WTC11 (cell line): ENCODE data around the gene SLC7A8.

Experiments used
- AFF4 ChIP-seq: sonication (generic); formaldehyde crosslinking; IDR thresholded peaks from 2 replicates; pipeline ENCODE4 v1.8.1; 2023; ENCODE audit warnings: mild to moderate bottlenecking, missing genetic modification reagents, borderline replicate concordance
- ATF6 ChIP-seq: sonication (generic); formaldehyde crosslinking; IDR thresholded peaks from 2 replicates; pipeline ENCODE4 v1.8.1; 2023; ENCODE audit warnings: mild to moderate bottlenecking, missing genetic modification reagents
- CREB1 ChIP-seq: sonication (generic); formaldehyde crosslinking; IDR thresholded peaks from 2 replicates; pipeline ENCODE4 v1.8.0; 2023; ENCODE audit warnings: mild to moderate bottlenecking, missing genetic modification reagents
- CTCF ChIP-seq: fragments of 200-600 bp; IDR thresholded peaks from 2 replicates; pipeline ENCODE4 v1.8.0; 2022; ENCODE audit warnings: antibody characterized with exemption
- ELF4 ChIP-seq: sonication (generic); formaldehyde crosslinking; IDR thresholded peaks from 2 replicates; pipeline ENCODE4 v1.8.1; 2022; ENCODE audit warnings: low read depth, mild to moderate bottlenecking, moderate library complexity, missing genetic modification reagents
- IRF2 ChIP-seq: sonication (generic); formaldehyde crosslinking; IDR thresholded peaks from 2 replicates; pipeline ENCODE4 v1.8.0; 2022; ENCODE audit warnings: low read depth, missing genetic modification reagents, borderline replicate concordance
- JUN ChIP-seq: sonication (generic); formaldehyde crosslinking; IDR thresholded peaks from 2 replicates; pipeline ENCODE4 v1.8.0; 2023; ENCODE audit warnings: mild to moderate bottlenecking, missing genetic modification reagents
- ZNF671 ChIP-seq: fragments of 250-450 bp; sonication (Bioruptor Pico); IDR thresholded peaks from 2 replicates; pipeline ENCODE4 v1.8.0; 2021; ENCODE audit warnings: mild to moderate bottlenecking

GRCh38 chr14:23076785-23077408, 106.6 kb downstream of the SLC7A8 start:
- TF ChIP-seq AFF4 (no peak), CTCF (peak; percentile 45), IRF2 (CRISPR knock-in tag) (no peak), ELF4 (CRISPR knock-in tag) (no peak), CREB1 (CRISPR knock-in tag) (no peak), ATF6 (CRISPR knock-in tag) (no peak), JUN (CRISPR knock-in tag) (no peak), ZNF671 (CRISPR knock-in tag) (no peak)
